Measurements from ENCODE around the gene COL6A3.

DNA sequence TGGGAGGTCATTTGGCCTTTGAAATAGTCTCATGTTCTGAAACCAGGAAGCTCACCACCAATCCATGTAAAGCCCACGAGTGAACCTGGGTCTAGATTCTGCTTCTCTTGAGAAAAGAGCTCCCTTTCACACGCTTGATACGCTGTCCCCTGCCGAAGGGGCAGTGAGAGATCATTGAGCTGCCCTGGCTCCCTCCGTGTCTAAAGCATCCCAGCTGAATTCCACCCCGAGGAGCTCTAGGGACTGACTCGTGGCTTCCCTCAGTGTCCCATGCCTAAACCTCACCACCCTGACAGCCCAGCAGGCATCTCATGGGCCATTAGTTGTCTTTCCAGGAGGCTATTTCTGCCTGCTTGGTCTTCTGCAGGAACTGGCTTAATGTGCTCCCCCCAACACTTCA, 68.6 kb downstream of the COL6A3 start:
- TF ChIP-seq, protein P1, sequence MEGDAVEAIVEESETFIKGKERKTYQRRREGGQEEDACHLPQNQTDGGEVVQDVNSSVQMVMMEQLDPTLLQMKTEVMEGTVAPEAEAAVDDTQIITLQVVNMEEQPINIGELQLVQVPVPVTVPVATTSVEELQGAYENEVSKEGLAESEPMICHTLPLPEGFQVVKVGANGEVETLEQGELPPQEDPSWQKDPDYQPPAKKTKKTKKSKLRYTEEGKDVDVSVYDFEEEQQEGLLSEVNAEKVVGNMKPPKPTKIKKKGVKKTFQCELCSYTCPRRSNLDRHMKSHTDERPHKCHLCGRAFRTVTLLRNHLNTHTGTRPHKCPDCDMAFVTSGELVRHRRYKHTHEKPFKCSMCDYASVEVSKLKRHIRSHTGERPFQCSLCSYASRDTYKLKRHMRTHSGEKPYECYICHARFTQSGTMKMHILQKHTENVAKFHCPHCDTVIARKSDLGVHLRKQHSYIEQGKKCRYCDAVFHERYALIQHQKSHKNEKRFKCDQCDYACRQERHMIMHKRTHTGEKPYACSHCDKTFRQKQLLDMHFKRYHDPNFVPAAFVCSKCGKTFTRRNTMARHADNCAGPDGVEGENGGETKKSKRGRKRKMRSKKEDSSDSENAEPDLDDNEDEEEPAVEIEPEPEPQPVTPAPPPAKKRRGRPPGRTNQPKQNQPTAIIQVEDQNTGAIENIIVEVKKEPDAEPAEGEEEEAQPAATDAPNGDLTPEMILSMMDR (IDR thresholded peaks at IDR 0.05) = no peak
- TF ChIP-seq POLR2AphosphoS5 (IDR thresholded peaks at IDR 0.05) (no peak), POLR2A (IDR thresholded peaks at IDR 0.05) (no peak)
